Smooth muscle cell (in vitro differentiated cells): ENCODE results near the gene NRN1L. TPM values are rescaled to one million over a fixed set of nuclear protein-coding genes. Genes with fewer than 3 reads are reported as not detected.

ENCODE experiments used
- DNase-seq: peaks from one replicate; lab custom pipeline; 2025; ENCODE audit not compliant: unreplicated experiment; lab: John Stamatoyannopoulos, UW
- H2AFZ ChIP-seq: fragments of 200-600 bp; sonication (generic); 2 replicates; pipeline ENCODE4 v1.6.0; 2016; ENCODE audit warnings: antibody characterized with exemption, low read depth, mild to moderate bottlenecking
- H3F3A ChIP-seq: fragments of 200-600 bp; sonication (generic); 2 replicates; pipeline ENCODE4 v1.6.0; 2017; ENCODE audit warnings: antibody characterized with exemption, low read depth
- H3K27ac ChIP-seq: fragments of 200-600 bp; sonication (generic); 2 replicates; pipeline ENCODE4 v1.5.1; 2016; ENCODE audit warnings: low read depth, mild to moderate bottlenecking
- H3K27me3 ChIP-seq: fragments of 200-600 bp; sonication (generic); 2 replicates; pipeline ENCODE4 v1.6.1; 2016; ENCODE audit warnings: low read depth, mild to moderate bottlenecking
- H3K36me3 ChIP-seq: fragments of 200-600 bp; sonication (generic); 2 replicates; pipeline ENCODE4 v1.5.1; 2016; ENCODE audit warnings: low read depth
- H3K4me1 ChIP-seq: fragments of 200-600 bp; sonication (generic); 2 replicates; pipeline ENCODE4 v1.5.1; 2016; ENCODE audit warnings: low read depth
- H3K4me2 ChIP-seq: fragments of 200-600 bp; sonication (generic); 2 replicates; pipeline ENCODE4 v1.6.0; 2016; ENCODE audit warnings: mild to moderate bottlenecking
- H3K4me3 ChIP-seq: fragments of 200-600 bp; sonication (generic); 2 replicates; pipeline ENCODE4 v1.5.1; 2016; ENCODE audit warnings: mild to moderate bottlenecking
- H3K79me2 ChIP-seq: fragments of 200-600 bp; sonication (generic); 2 replicates; pipeline ENCODE4 v1.6.0; 2016; ENCODE audit warnings: low read depth, mild to moderate bottlenecking
- H3K9ac ChIP-seq: fragments of 200-600 bp; sonication (generic); 2 replicates; pipeline ENCODE4 v1.6.0; 2016; ENCODE audit warnings: low read depth
- H3K9me3 ChIP-seq: fragments of 200-600 bp; sonication (generic); replicated peaks from 2 replicates; pipeline ENCODE4 v1.5.1; 2016; ENCODE audit warnings: low read depth
- H4K20me1 ChIP-seq: fragments of 200-600 bp; sonication (generic); 2 replicates; pipeline ENCODE4 v1.6.0; 2016; ENCODE audit warnings: low read depth
- CTCF ChIP-seq: fragments of 200-600 bp; sonication (generic); IDR thresholded peaks from 2 replicates; pipeline ENCODE4 v1.5.1; 2017; ENCODE audit warnings: borderline replicate concordance, mild to moderate bottlenecking, antibody characterized with exemption; ENCODE audit not compliant: insufficient read depth, poor library complexity, severe bottlenecking
- WGBS: methylation state at CpG from one replicate; pipeline ENCODE4 v1.1.7; 2016; ENCODE audit warnings: low lambda C conversion rate; 5-methylcytosine and 5-hydroxymethylcytosine counted together
- polyA plus RNA-seq: library from polyadenylated mRNA; unstranded; fragments of >200 nt; fragmentation: Nextera tagmentation; extraction: Ambion mirVana; gene quantifications from 2 replicates; pipeline ENCODE4 v1.2.1, GENCODE V29; 2016
- total RNA-seq: library from RNA; depleted of rRNA; stranded (reverse); fragments of >200 nt; gene quantifications from 2 replicates; pipeline ENCODE4 v1.2.3, GENCODE V29; 2014

NRN1L gene
- total and polyA plus RNA-seq, 2 experiments from 2014 or later = 0.57 TPM; not detected in 1

GRCh38 chr16:67885545-67885944, 860 bp downstream of the NRN1L start:
- Histone ChIP-seq H3K9me3 (no peaks in the 10 kb centered on the region), H3K4me1 (peaks cover 5% of the 10 kb centered on the region), H3K27ac (no peak overlapping the region), H3K9ac (no peak overlapping the region), H2AFZ (no peak overlapping the region), H3K79me2 (no peaks in the 10 kb centered on the region), H3K4me3 (no peak overlapping the region), H3K4me2 (no peak overlapping the region), H3F3A (no peaks in the 10 kb centered on the region), H4K20me1 (peaks cover 16% of the 10 kb centered on the region), H3K36me3 (no peaks in the 10 kb centered on the region), H3K27me3 (no peaks in the 10 kb centered on the region)
- 95% methylated on average over 12 of the region's 12 CpGs for WGBS
- no peak for TF ChIP-seq CTCF
- DNase-seq = no peak

- peaks cover 5% of the 10 kb centered on the region for H3K4me1 ChIP-seq
- H3K9me3 ChIP-seq = no peaks in the 10 kb centered on the region
- H2AFZ ChIP-seq = no peak overlapping the region
- H3K27ac ChIP-seq = no peak overlapping the region
- no peaks in the 10 kb centered on the region for H3F3A ChIP-seq
- no peak for DNase-seq
- WGBS = 97% methylated on average over 19 of the region's 19 CpGs
- H3K4me2 ChIP-seq = no peak overlapping the region
- no peaks in the 10 kb centered on the region for H3K79me2 ChIP-seq
- no peak for TF ChIP-seq CTCF
- H4K20me1 ChIP-seq = peaks cover 16% of the 10 kb centered on the region
- no peaks in the 10 kb centered on the region for H3K27me3 ChIP-seq
- H3K36me3 ChIP-seq = no peaks in the 10 kb centered on the region
- no peak overlapping the region for H3K4me3 ChIP-seq
- no peak overlapping the region for H3K9ac ChIP-seq
Measured at GRCh38 chr16:67885976-67886375, 1.3 kb downstream of the NRN1L start.

GRCh38 chr16:67886387-67886786, 1.7 kb downstream of the NRN1L start:
- H4K20me1 ChIP-seq = peaks cover 16% of the 10 kb centered on the region
- no peaks in the 10 kb centered on the region for H3K36me3 ChIP-seq
- no peaks in the 10 kb centered on the region for H3K27me3 ChIP-seq
- no peak overlapping the region for H3K4me3 ChIP-seq
- no peaks in the 10 kb centered on the region for H3K79me2 ChIP-seq
- H3F3A ChIP-seq = no peaks in the 10 kb centered on the region
- H3K9ac ChIP-seq = no peak overlapping the region
- no peak overlapping the region for H2AFZ ChIP-seq
- 90% methylated on average over 5 of the region's 5 CpGs for WGBS
- no peak for DNase-seq
- H3K4me1 ChIP-seq = peaks cover 5% of the 10 kb centered on the region
- no peak overlapping the region for H3K4me2 ChIP-seq
- TF ChIP-seq CTCF = no peak
- no peaks in the 10 kb centered on the region for H3K9me3 ChIP-seq
- H3K27ac ChIP-seq = no peak overlapping the region

- no peak overlapping the region for H3K9ac ChIP-seq
- no peak overlapping the region for H3K27ac ChIP-seq
- no peak for DNase-seq
- H3K27me3 ChIP-seq = no peaks in the 10 kb centered on the region
- H2AFZ ChIP-seq = no peak overlapping the region
- H3K4me3 ChIP-seq = no peak overlapping the region
- no peaks in the 10 kb centered on the region for H3K79me2 ChIP-seq
- H3K4me2 ChIP-seq = no peak overlapping the region
- peaks cover 11% of the 10 kb centered on the region for H3K4me1 ChIP-seq
- peaks cover 14% of the 10 kb centered on the region for H4K20me1 ChIP-seq
- H3K9me3 ChIP-seq = no peaks in the 10 kb centered on the region
- TF ChIP-seq CTCF = no peak
- no peaks in the 10 kb centered on the region for H3F3A ChIP-seq
- H3K36me3 ChIP-seq = no peaks in the 10 kb centered on the region
- WGBS = 76% methylated on average over 3 of the region's 3 CpGs
Measured at GRCh38 chr16:67888331-67888730, 3.6 kb downstream of the NRN1L start.
